ENCODE results near the gene TULP4. TPM values are rescaled to one million over a fixed set of nuclear protein-coding genes. Genes with fewer than 3 reads are reported as not detected.
"Not testable (repeated sequence)": the region's sequence is repeated elsewhere in the genome, so short reads cannot be mapped to it uniquely, and the experiment has no call there.

TULP4 gene
- total RNA-seq, 1 donor from 2014 or later, result 119 TPM

DNA sequence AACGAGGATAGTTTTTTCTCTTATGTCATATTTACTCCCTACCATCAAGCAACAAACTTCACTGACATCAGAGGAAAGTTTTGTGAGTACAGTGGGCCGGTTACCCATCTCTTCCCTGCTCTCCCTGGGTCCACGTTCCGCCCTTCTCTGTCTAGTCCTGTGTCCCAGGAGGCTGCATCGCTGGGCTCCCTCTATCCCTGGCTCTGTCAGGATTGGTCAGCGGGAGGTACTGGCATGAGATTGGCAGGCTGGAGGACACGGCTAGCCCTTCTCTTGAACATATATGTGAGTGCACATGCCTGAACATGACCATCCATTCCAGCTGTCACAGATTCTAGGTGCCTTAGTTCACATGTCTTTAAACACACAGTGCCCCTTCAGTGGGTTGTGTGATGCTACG, 217.4 kb downstream of the TULP4 start:
- no peak for DNase-seq (ENCODE audit: low spot score)

DNA sequence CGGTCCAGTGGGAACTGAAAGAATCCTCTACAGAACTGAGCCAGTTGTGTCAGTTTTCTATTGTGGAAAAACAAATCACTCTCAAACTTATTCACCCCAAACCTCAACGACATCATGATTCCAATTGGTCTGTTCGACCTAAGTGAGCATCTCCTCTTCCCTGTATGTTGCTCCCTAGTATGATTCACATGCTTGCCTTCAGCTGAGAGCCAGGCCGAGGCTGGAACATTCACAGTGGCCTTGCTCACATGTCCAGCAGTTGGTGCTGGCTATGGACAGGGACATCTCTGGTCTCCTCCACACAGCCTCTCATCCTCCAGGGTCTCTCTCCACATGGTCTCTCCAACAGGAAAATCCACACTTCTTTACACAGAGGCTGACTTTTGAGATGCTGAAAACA, 219.3 kb downstream of the TULP4 start:
- no peak for DNase-seq (ENCODE audit: low spot score)

DNA sequence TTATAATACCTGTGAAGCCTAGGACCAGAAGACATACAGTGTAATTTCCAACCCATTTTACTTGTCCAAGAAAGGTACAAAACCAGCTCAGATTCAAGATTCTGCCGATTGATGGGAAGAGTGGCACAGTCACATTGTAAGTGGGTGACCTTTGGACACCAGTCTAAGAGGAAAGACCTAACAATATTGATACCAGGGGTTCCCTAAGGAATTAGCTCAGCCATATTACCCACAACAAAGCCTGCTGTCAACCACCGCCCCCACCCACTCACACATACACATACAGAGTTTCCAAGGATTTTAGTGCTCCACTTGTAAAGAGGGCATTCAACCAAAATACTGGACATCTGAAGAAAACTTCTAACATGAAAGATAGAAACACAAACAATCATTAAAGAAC, 219.7 kb downstream of the TULP4 start:
- DNase-seq (ENCODE audit: low spot score), result no peak

DNA sequence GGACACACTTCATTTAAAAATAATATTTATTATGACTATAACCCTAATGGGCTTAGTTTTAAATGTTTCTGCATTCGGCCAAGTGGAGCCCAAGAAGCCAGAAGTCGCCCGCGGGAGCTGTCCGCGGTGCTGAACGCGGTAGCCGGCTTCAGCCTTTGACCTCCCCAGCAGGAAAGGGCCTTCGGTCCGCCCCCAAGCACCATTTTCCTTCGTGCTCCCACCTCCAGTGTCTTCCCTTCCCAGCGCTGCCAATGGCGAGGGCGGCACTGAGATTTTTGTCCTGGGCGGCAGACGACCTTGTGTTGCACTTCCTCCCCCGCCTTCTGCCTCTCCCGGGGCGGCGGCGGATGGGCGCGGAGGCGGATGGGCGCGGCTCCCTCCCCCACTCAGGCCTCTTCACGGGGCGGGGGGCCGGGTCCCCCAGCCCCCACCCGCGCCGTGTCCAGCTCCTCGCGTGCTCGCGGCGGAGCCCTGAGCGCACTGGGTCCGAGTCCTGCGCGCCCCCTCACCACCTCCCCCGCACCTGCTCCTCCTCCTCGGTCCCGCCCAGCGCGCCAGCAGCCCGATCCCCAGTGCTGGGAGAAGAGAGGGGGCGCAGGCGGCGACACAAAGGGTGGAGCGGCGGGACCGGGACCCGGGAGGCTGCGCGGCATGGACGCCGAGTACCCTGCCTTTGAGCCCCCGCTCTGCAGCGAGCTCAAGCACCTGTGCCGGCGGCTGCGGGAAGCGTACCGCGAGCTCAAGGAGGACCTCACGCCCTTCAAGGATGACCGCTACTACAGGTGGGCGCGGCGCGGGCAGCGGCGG, 224.0 kb downstream of the TULP4 start:
- no peak for DNase-seq (ENCODE audit: low spot score)

DNA sequence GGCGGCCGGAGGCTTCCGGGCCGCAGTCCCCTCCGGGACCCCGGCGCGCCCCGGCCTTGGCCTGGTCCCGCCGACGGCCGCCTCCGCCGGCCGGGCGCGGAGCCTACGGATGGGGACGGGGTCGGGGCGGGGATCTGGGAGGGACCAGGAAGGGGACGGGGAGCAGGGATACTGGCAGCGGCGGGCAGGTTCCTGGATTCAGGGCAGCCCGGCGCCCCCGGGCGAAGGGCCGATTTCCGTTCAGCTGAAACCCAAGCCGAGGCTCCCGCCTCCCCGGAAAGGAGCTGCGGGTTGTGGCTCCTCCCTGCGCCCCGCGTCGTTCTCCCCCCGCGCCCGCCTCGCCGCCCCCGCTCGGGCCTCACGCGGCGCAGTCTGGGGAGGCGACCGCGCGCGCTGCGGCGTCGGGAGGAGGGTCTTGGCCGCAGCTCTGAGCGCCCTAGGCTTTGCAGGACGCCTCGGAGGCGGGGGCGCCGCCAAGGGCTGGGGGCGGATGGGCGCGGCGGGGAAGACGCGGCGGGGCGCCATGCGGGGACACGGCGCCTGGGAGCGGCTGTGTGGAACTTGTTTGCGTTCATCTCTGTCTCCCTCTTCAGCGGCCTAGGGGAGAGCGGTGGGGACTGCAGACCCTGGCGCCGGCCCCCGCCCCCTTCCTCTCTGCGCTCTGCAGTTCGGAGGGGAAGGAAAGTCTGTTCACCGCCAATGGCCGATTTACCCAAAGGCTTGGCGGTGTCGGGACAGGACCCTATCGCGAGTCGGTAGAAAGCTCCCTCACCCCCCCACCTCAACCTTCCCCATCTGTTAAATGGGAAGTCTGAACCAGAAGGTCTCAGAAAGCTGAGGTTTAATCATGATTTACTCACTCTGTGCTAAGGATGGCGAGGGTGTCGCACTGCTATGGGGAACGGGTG, 224.9 kb downstream of the TULP4 start:
- no peak for DNase-seq (ENCODE audit: low spot score)

DNA sequence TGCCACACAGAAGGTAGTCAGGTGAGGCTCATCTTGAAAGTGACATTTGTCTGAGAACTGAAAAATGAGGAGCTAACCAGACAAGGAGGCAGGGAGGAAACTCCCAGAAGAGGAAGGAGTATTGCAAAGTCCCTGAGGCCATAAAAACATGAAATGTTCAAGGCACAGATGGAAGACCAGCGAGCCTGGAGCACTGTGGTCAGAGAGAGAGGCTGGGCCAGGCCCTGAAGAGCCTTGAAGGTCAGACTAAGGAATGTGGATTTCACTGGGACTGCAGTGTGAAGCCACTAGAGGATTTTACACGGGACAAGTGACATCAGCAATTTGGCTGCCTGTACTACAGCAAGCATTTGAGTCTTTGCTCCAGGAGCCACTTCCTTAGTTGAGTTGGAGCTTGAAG, 226.5 kb downstream of the TULP4 start:
- DNase-seq (ENCODE audit: low spot score), result no peak

DNA sequence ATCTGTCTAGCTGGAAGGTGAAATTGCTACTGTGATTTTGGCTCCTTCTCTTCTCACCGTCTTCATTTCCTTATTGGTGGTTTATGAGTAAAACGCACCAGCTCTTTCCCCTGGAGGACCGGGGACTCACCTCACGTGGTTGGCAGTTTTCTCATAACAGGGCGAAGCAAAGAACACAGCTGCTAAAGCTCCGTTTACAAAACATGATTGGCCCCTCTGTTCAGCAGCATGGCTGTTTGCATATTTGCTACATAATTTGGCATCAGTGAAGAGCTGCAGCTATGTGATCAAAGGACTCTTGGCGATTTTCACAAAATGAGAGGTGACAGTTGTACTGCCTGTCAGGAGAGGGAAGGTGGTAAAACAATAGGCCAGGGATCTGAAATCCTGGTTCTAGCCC, 227.1 kb downstream of the TULP4 start:
- no peak for DNase-seq (ENCODE audit: low spot score)

DNA sequence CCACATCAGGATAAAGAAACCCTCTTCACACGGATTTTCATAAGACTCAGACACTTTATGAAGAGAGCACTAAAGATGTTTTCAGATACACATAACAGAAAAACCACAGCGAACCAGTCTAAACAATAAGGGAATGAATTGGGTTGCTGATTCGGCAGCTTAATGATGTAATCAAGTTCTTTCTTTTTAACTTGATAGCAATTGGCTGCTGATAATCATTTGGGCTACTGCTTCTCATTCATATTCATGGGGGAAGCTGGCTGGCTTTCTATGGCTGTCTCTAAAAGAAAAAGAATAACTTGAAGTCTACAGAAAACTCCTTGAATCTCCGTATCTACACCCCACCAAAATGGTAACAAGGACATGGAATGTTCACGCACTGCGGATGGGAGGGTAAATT, 227.6 kb downstream of the TULP4 start:
- DNase-seq (ENCODE audit: low spot score), result no peak

DNA sequence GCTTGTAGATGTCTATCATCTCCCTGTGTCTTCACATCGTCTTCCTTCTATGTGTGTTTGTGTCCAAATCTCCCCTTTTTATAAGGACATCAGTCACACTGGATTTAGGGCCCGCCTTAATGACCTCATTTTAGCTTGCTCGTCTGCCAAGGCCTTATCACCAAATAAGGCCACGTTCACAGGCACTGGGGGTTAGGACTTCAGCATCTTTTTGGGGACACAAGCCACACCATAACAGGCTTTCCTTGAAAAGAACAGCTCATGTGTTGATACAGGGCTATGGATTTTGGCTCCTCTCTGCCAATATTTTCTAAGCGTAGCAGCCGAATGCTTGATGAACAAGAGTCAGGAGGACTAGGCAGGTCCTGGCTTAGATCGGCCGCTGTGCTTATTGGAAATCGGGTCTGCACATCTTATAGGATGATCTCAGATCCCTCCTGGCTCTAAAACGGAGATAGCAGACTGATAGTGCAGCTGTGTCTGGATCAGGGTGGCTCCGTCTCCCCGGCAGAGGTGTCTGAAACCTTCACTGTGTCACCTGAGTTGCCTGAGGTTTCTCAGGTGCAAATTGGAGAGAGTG, 231.4 kb downstream of the TULP4 start:
- no peak for DNase-seq (ENCODE audit: low spot score)

DNA sequence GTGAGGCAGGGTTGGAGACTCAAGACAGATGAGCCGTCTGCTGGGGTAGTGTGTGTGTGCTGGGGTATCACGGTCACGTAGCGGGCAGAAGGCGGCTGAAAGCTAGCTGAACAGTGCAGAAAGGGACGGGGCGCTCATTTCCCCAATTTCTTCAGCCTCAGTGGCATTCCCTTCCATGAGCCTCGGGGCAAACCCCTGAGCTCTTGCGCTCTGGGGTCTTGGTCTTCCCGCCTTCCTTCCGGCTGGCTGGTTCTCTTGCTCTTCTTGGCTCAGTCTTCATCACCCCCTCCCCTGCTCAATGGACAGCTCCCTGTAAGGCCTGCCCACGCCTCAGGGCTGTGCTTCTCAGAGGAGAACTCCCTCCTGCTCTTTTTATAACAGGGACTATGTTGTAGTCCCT, 232.2 kb downstream of the TULP4 start:
- no peak for DNase-seq (ENCODE audit: low spot score)

DNA sequence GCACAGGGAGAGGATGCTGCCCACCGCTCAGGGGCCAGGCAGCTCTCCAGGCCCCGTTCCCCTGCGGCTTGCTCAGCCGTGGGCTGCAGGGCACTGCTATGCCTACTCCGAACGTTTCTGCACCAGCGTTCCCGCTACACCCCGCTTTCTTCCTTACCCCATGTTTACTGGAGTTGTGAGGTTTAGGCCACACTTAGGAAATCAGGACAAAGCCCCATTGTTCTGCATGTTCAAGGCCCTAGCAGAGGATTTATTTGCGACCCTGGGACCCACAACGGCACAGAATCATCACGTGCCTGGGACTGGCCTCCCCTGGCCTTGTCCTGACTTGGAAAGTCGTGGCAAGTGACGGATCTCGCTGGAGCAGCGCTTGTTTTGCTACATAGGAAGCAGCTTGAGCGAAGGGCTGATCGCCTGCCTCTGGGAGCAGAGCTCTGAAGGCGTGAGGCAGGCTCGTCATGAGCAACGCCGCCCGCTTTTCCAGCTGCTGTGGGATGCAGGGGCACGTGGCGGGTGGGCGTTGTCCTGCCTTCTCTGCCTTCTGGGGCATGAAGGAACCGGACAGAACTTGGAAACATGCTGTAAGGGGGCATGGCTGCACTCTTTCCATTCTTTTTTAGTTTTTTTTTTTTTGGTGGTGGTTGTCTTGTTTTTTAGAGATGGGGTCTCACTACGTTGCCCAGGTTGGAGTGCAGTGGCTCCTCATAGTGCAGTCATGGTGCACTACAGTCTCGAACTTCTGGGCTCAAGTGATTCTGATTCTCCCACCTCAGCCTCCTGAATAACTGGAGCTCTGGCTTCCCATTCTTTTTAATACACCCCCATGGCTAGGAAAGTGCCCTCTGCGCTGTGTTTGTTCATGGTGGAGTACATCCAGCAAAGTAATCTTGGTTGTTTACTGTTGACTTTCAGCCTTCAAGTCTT, 233.0 kb downstream of the TULP4 start:
- DNase-seq (ENCODE audit: low spot score), result no peak

DNA sequence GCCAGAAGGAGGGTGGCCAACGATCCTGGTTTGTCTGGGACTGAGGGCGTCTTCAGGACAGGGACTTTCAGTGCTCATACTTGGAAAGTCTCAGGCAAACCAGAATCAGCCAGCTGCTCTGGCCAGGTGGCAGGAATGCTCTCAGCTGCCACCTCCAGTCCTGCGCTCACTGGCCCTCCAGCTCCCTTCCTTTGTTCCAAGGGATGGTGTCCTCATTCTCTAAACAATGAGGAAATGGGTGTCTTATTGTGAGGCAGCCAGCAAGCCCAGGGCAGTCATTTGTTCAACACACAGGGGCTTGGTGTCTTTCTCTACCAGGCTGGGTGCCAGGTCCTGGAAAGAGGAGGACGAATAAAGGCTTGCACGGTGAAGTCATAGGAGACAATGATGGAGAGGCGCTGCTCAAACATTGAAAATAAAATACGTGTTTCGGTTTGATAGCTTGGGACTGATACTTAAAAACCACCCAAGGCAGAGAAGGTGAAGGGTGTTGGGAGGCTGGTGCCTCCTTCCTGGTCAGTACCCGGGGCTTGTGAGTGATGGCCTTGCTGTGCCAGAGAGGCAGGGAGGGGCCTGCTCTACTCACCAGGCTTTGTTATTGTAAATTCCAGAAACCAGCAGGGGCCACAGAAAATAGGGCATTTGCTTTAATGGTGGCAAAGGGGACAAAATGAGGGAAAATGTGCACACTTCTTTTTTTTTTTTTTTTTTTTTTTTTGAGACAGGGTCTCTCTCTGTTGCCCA, 236.3 kb downstream of the TULP4 start:
- DNase-seq (ENCODE audit: low spot score), result no peak

DNA sequence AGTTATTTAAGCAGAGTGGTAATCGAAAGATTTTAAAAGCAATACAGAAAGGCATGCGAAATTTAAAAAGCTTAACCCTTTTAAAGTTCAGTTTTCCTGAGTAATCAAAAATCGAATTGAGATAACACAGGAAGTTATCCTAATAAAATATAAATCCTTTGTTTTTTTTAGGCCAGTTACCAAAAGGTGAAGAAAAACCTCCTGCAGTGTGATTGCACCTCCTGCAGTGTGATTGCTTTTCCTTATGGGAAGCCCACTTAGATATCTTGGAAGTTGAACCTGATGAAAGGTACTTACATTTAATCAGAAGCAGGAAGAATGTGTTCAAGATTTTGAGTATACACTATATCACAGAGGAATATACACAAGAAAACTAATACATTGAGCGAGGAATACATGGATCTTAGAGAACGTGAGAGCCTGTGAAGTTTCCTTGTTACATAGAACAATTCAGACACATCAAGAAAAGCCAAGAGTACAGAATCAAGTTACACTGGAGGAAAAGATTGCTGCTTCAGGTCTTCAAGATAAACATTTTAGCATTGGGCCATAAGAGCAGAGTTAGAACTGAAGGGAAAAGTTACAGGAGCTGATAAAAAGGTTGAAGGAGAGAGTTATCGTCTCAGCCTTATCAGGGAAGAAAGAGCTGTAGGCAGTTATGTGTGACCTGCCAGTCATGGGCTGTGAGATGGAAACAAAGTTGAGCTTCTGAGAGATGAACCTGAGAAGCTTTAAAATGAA, 240.0 kb downstream of the TULP4 start:
- DNase-seq (ENCODE audit: low spot score), result no peak

DNA sequence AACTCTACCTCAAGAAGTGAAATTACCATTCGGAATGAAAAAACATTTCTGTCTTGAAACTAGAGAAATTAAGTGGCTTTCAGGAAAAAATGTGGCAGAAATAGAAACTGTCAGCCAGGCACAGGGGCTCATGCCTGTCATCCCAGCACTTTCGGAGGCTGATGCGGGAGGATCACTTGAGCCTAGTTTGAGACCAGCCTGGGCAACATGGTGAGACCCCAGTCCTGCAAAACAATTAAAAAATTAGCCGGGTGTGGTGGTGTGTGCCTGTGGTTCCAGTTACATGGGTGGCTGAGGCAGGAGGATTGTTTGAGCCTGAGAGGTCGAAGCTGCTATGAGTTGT, 240.5 kb downstream of the TULP4 start:
- no peak for DNase-seq (ENCODE audit: low spot score)

DNA sequence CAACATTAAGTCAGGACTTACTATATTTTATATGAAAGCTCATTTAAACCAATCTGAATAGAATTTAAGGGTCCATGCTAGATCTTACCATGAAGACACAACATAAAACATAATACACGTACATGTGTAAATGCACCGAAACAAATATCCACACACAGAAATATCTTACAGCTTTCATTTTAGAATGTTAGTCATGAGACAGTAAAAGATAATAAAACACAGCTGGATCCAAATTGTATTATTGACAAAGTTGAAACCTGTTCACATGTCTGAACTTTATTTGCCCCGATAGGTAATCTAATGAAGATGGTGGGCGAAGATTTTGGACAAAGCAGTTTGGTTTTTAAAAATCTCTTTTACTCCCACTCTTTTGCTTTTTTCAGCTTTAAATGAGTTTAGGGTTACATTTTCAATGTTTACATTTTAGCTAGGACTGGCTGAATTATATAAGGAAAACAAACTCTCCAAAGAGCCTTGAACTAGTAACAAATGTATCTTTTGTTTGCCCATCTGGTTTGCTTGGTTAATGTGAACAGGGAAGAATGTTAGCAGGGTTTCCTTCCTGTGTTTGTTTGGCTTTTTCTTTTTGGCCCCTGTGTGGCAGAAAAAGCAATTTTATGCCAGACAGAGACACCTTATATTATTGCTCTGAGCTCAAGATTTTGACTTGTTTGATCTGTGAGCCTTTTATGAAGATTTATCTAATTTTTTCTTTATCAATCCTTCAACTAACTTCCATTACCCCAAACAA, 242.5 kb downstream of the TULP4 start:
- DNase-seq (ENCODE audit: low spot score), result no peak

DNA sequence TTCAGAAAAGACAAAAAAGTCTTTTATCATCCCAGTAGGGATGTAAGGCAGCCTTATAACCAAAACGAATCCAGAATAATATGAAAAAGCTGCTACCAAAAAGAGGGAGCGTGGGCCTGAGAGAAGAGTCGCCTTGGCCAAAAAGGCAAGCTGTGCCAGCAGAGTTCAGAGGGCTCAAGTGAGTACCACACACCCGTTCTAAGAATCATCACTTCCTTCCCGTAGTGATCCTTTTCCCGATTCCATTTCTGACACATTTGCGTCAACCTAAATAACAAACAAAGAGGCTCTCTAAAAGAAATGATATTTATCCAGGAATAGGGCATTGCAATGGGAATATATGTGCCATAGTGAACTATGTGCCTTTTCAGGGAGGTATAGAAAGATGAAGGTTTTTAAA, 243.8 kb downstream of the TULP4 start:
- no peak for DNase-seq (ENCODE audit: low spot score)

DNA sequence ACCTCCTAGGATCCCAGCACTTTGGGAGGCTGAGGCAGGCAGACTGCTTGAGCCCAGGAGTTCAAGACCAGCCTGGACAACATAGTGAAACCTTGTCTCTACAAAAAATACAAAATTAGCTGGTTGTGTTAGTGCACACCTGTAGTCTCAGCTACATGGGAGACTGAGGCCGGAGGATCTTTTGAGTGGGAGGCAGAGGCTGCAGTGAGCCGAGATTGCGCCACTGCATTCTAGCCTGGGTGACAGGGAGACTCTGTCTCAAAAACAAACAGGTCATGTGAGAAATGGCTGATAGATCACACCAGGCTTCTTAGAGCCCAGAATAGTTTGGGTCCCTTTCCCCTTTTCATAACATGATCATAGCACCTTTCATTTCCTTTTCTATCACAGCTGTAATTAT, 244.8 kb downstream of the TULP4 start:
- not testable (repeated sequence) for DNase-seq (ENCODE audit: low spot score)

DNA sequence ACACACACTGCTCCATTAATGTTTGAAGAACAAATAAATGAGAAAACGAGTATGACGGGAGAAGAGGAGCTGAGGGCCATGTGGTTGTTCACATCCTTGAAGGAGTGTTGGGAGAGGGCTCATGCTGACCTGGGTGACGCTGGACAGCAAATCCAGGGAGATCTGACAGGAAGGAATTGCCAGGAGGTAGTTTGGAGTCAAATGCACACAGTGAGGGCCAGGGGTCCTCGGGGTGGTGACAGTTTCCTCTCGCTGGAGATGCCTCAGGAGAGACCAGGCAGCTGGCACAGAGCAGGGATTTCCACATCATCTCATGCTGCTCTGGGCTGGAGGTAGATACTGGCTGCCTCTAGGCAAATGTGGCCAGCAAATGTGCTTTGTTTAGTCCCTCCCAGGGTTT, 245.7 kb downstream of the TULP4 start:
- DNase-seq (ENCODE audit: low spot score), result no peak
